Upper lobe of right lung (tissue), 1 donor: ENCODE data around the gene PARL. TPM values are rescaled to one million over a fixed set of nuclear protein-coding genes. Genes with fewer than 3 reads are reported as not detected.

Source experiments
- ATAC-seq: fragments of 200-7000 bp; cut with Tn5 transposase; one replicate; pipeline ENCODE4 v1.9.1; 2020; ENCODE audit warnings: mild to moderate bottlenecking, moderate library complexity
- DNase-seq: peaks from one replicate; pipeline ENCODE4 v3.0.0-alpha.2; 2020
- H3K27ac ChIP-seq: fragments of 200-600 bp; one replicate; pipeline ENCODE4 v1.8.0; 2022
- H3K27me3 ChIP-seq: fragments of 200-600 bp; one replicate; pipeline ENCODE4 v1.8.0; 2022; ENCODE audit warnings: mild to moderate bottlenecking
- H3K36me3 ChIP-seq: fragments of 200-600 bp; one replicate; pipeline ENCODE4 v1.8.0; 2022
- H3K4me1 ChIP-seq: fragments of 200-600 bp; one replicate; pipeline ENCODE4 v1.8.0; 2022
- H3K4me3 ChIP-seq: fragments of 200-600 bp; one replicate; pipeline ENCODE4 v1.8.0; 2022; ENCODE audit warnings: mild to moderate bottlenecking
- H3K9me3 ChIP-seq: fragments of 200-600 bp; one replicate; pipeline ENCODE4 v1.8.0; 2022
- intact Hi-C: fragments of 100-400 bp; cut with DNase I; formaldehyde crosslinking; loops from one replicate; pipeline ENCODE4 v1.11.0; 2022
- long read RNA-seq: library from polyadenylated mRNA; unstranded; transcript quantifications from one replicate; pipeline ENCODE4 v2.0.0, GENCODE V29; 2021
- total RNA-seq: library from RNA; stranded (reverse); fragmentation: NEBNext Ultra II Directional; extraction: Animal tissue kit (Norgen Biotek cat#: 25700); gene quantifications from one replicate; pipeline ENCODE4 v1.2.1, GENCODE V29; 2021
- TF ChIP-seq, protein P1 (sequence below): fragments of 200-600 bp; IDR thresholded peaks from one replicate; pipeline ENCODE4 v1.8.0; 2022; ENCODE audit warnings: antibody characterized with exemption
- donor health status: DM: no; HTN: yes; CAD: no; lungs with severe emphysema.

Gene PARL, protein sequence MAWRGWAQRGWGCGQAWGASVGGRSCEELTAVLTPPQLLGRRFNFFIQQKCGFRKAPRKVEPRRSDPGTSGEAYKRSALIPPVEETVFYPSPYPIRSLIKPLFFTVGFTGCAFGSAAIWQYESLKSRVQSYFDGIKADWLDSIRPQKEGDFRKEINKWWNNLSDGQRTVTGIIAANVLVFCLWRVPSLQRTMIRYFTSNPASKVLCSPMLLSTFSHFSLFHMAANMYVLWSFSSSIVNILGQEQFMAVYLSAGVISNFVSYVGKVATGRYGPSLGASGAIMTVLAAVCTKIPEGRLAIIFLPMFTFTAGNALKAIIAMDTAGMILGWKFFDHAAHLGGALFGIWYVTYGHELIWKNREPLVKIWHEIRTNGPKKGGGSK
- total RNA-seq = 44.8 TPM
- long read RNA-seq, transcript PARL-202 (10 exons, 1,414 nt) = major isoform, 25 of 37 reads
- long read RNA-seq, partial matches to known transcripts = 2 of 37 reads
- long read RNA-seq, other reads (novel, unspliced or antisense) = 5 of 37 reads

- peak; percentile 98 for DNase-seq
- Histone ChIP-seq H3K27me3 (no peaks in the 10 kb centered on the region), H3K9me3 (no peaks in the 10 kb centered on the region), H3K27ac (peak within 1 kb of the TSS; percentile 84), H3K4me1 (peaks cover 19% of the 10 kb centered on the region), H3K4me3 (peak within 1 kb of the TSS; percentile 90), H3K36me3 (peaks cover 5% of the 10 kb centered on the region)
- intact Hi-C loops = no loop called here
- TF ChIP-seq, protein P1, sequence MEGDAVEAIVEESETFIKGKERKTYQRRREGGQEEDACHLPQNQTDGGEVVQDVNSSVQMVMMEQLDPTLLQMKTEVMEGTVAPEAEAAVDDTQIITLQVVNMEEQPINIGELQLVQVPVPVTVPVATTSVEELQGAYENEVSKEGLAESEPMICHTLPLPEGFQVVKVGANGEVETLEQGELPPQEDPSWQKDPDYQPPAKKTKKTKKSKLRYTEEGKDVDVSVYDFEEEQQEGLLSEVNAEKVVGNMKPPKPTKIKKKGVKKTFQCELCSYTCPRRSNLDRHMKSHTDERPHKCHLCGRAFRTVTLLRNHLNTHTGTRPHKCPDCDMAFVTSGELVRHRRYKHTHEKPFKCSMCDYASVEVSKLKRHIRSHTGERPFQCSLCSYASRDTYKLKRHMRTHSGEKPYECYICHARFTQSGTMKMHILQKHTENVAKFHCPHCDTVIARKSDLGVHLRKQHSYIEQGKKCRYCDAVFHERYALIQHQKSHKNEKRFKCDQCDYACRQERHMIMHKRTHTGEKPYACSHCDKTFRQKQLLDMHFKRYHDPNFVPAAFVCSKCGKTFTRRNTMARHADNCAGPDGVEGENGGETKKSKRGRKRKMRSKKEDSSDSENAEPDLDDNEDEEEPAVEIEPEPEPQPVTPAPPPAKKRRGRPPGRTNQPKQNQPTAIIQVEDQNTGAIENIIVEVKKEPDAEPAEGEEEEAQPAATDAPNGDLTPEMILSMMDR = peak; percentile 97
- peak; percentile 100 for ATAC-seq
These were observed at the start of gene PARL for GRCh38 chr3:183884427-183885296. Gene PARL, minus strand, starts transcription at chr3:183884880. Its CDS starts 34 bp downstream, at chr3:183884846.

DNA sequence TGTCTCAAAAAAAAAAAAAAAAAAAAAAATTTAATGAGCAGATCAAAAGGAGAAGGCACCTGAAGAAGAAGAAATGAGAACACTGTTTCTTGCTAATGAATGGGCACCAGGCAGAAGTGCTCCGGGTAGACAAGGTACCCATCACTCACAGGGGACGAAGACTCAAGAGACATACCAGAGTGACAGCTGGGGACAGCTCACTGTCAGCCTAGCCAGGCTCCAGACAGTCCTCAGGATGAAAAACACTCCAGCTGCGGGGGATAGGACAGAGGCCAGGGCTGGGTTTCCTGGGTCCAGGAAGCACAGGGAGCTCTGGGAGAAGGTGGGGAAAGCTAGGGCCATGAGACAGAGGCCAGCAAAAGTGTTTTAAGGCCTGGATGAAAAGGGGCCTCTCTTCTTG is 48.5 kb upstream of the PARL start:
- H3K4me1 ChIP-seq = no peaks in the 10 kb centered on the region
- ATAC-seq (no peak), DNase-seq (no peak)
- H3K9me3 ChIP-seq = no peaks in the 10 kb centered on the region
- no peak overlapping the region for H3K4me3 ChIP-seq
- TF ChIP-seq, protein P1 = no peak
- intact Hi-C loops = no loop called here
- no peak overlapping the region for H3K27ac ChIP-seq
- no peaks in the 10 kb centered on the region for H3K27me3 ChIP-seq
- H3K36me3 ChIP-seq = peaks cover 9% of the 10 kb centered on the region

GRCh38 chr3:183931881-183932280 is 47.2 kb upstream of the PARL start:
- intact Hi-C loops = no loop called here
- Histone ChIP-seq H3K27me3 (no peaks in the 10 kb centered on the region), H3K4me3 (no peak overlapping the region), H3K27ac (no peak overlapping the region), H3K36me3 (peaks cover 14% of the 10 kb centered on the region), H3K4me1 (no peaks in the 10 kb centered on the region), H3K9me3 (no peaks in the 10 kb centered on the region)
- DNase-seq = no peak
- TF ChIP-seq, protein P1 = no peak
- ATAC-seq = no peak

- no peaks in the 10 kb centered on the region for H3K4me1 ChIP-seq
- intact Hi-C loops = no loop called here
- peaks cover 17% of the 10 kb centered on the region for H3K36me3 ChIP-seq
- ATAC-seq (no peak), DNase-seq (no peak)
- no peak overlapping the region for H3K27ac ChIP-seq
- no peak overlapping the region for H3K4me3 ChIP-seq
- H3K9me3 ChIP-seq = no peaks in the 10 kb centered on the region
- TF ChIP-seq, protein P1 = no peak
- no peaks in the 10 kb centered on the region for H3K27me3 ChIP-seq
These were observed 45.4 kb upstream of the PARL start for GRCh38 chr3:183930086-183930485.

GRCh38 chr3:183927059-183927458 is 42.4 kb upstream of the PARL start:
- TF ChIP-seq, protein P1 = no peak
- no peaks in the 10 kb centered on the region for H3K4me1 ChIP-seq
- intact Hi-C loops = no loop called here
- H3K4me3 ChIP-seq = no peak overlapping the region
- no peak overlapping the region for H3K27ac ChIP-seq
- no peaks in the 10 kb centered on the region for H3K27me3 ChIP-seq
- peaks cover 37% of the 10 kb centered on the region for H3K36me3 ChIP-seq
- ATAC-seq = no peak
- no peaks in the 10 kb centered on the region for H3K9me3 ChIP-seq
- DNase-seq = no peak
